ENCODE data around the gene RPGRIP1L.

RPGRIP1L gene

GRCh38 chr16:53601961-53602360 is 101.7 kb downstream of the RPGRIP1L start:
- no peaks in the 10 kb centered on the region for H3K9me3 ChIP-seq (ENCODE audit: control insufficient read depth, insufficient read depth, low read depth, low read length)
- no peaks in the 10 kb centered on the region for H3K4me1 ChIP-seq (ENCODE audit: control insufficient read depth, insufficient read depth, low read length)
- H3K27ac ChIP-seq (ENCODE audit: low read depth, low read length) = no peak overlapping the region

GRCh38 chr16:53600616-53601015 is 103.0 kb downstream of the RPGRIP1L start:
- H3K27ac ChIP-seq (ENCODE audit: low read depth, low read length) = no peak overlapping the region
- H3K4me1 ChIP-seq (ENCODE audit: control insufficient read depth, insufficient read depth, low read length) = no peaks in the 10 kb centered on the region
- H3K36me3 ChIP-seq (ENCODE audit: control insufficient read depth, insufficient read depth, low read length) = peaks cover 4% of the 10 kb centered on the region; the same call in 1 of the 2 replicates
- H3K9ac ChIP-seq (ENCODE audit: low read length) = no peak overlapping the region
- no peaks in the 10 kb centered on the region for H3K27me3 ChIP-seq (ENCODE audit: control insufficient read depth, insufficient read depth, low read length)
- H3K9me3 ChIP-seq (ENCODE audit: control insufficient read depth, insufficient read depth, low read depth, low read length) = no peaks in the 10 kb centered on the region
- H3K4me3 ChIP-seq (ENCODE audit: low read depth, low read length) = no peak overlapping the region

More at GRCh38 chr16:53601961-53602360, 101.7 kb downstream of the RPGRIP1L start:
- Histone ChIP-seq H3K36me3 (ENCODE audit: control insufficient read depth, insufficient read depth, low read length) (peaks cover 4% of the 10 kb centered on the region; the same call in 1 of the 2 replicates), H3K4me3 (ENCODE audit: low read depth, low read length) (no peak overlapping the region), H3K27me3 (ENCODE audit: control insufficient read depth, insufficient read depth, low read length) (no peaks in the 10 kb centered on the region), H3K9ac (ENCODE audit: low read length) (no peak overlapping the region)

- Histone ChIP-seq H3K36me3 (ENCODE audit: control insufficient read depth, insufficient read depth, low read length) (peaks cover 4% of the 10 kb centered on the region; the same call in 1 of the 2 replicates), H3K4me1 (ENCODE audit: control insufficient read depth, insufficient read depth, low read length) (no peaks in the 10 kb centered on the region), H3K9me3 (ENCODE audit: control insufficient read depth, insufficient read depth, low read depth, low read length) (no peaks in the 10 kb centered on the region), H3K27ac (ENCODE audit: low read depth, low read length) (no peak overlapping the region), H3K4me3 (ENCODE audit: low read depth, low read length) (no peak overlapping the region), H3K9ac (ENCODE audit: low read length) (no peak overlapping the region), H3K27me3 (ENCODE audit: control insufficient read depth, insufficient read depth, low read length) (no peaks in the 10 kb centered on the region)
Measured at GRCh38 chr16:53600126-53600525, 103.5 kb downstream of the RPGRIP1L start.

- Histone ChIP-seq H3K27me3 (ENCODE audit: control insufficient read depth, insufficient read depth, low read length) (no peaks in the 10 kb centered on the region), H3K36me3 (ENCODE audit: control insufficient read depth, insufficient read depth, low read length) (peaks cover 4% of the 10 kb centered on the region; the same call in 1 of the 2 replicates), H3K9ac (ENCODE audit: low read length) (no peak overlapping the region), H3K27ac (ENCODE audit: low read depth, low read length) (no peak overlapping the region), H3K4me1 (ENCODE audit: control insufficient read depth, insufficient read depth, low read length) (no peaks in the 10 kb centered on the region), H3K9me3 (ENCODE audit: control insufficient read depth, insufficient read depth, low read depth, low read length) (no peaks in the 10 kb centered on the region; the same call in 1 of the 2 replicates), H3K4me3 (ENCODE audit: low read depth, low read length) (no peak overlapping the region)
Measured at GRCh38 chr16:53599548-53599947, 104.1 kb downstream of the RPGRIP1L start.

GRCh38 chr16:53598511-53599275 is 105.0 kb downstream of the RPGRIP1L start:
- H3K27ac ChIP-seq (ENCODE audit: low read depth, low read length) = no peak overlapping the region
- H3K4me1 ChIP-seq (ENCODE audit: control insufficient read depth, insufficient read depth, low read length) = no peaks in the 10 kb centered on the region
- no peak overlapping the region for H3K9ac ChIP-seq (ENCODE audit: low read length)
- H3K27me3 ChIP-seq (ENCODE audit: control insufficient read depth, insufficient read depth, low read length) = no peaks in the 10 kb centered on the region
- H3K36me3 ChIP-seq (ENCODE audit: control insufficient read depth, insufficient read depth, low read length) = peaks cover 4% of the 10 kb centered on the region; the same call in 1 of the 2 replicates
- H3K4me3 ChIP-seq (ENCODE audit: low read depth, low read length) = no peak overlapping the region
- H3K9me3 ChIP-seq (ENCODE audit: control insufficient read depth, insufficient read depth, low read depth, low read length) = no peaks in the 10 kb centered on the region; the same call in 1 of the 2 replicates

GRCh38 chr16:53597776-53598175 is 105.9 kb downstream of the RPGRIP1L start:
- Histone ChIP-seq H3K27ac (ENCODE audit: low read depth, low read length) (no peak overlapping the region), H3K4me1 (ENCODE audit: control insufficient read depth, insufficient read depth, low read length) (no peaks in the 10 kb centered on the region), H3K4me3 (ENCODE audit: low read depth, low read length) (no peak overlapping the region), H3K27me3 (ENCODE audit: control insufficient read depth, insufficient read depth, low read length) (no peaks in the 10 kb centered on the region), H3K9me3 (ENCODE audit: control insufficient read depth, insufficient read depth, low read depth, low read length) (no peaks in the 10 kb centered on the region; the same call in 1 of the 2 replicates), H3K9ac (ENCODE audit: low read length) (no peak overlapping the region), H3K36me3 (ENCODE audit: control insufficient read depth, insufficient read depth, low read length) (peaks cover 4% of the 10 kb centered on the region; the same call in 1 of the 2 replicates)

- H3K9me3 ChIP-seq (ENCODE audit: control insufficient read depth, insufficient read depth, low read depth, low read length) = no peaks in the 10 kb centered on the region
Measured at GRCh38 chr16:53588081-53588648, 115.5 kb downstream of the RPGRIP1L start.

GRCh38 chr16:53583401-53583800 is 120.3 kb downstream of the RPGRIP1L start:
- H3K4me3 ChIP-seq (ENCODE audit: low read depth, low read length) = no peak overlapping the region
- no peaks in the 10 kb centered on the region for H3K27me3 ChIP-seq (ENCODE audit: control insufficient read depth, insufficient read depth, low read length)
- no peak overlapping the region for H3K9ac ChIP-seq (ENCODE audit: low read length)
- H3K27ac ChIP-seq (ENCODE audit: low read depth, low read length) = no peak overlapping the region
- no peaks in the 10 kb centered on the region for H3K36me3 ChIP-seq (ENCODE audit: control insufficient read depth, insufficient read depth, low read length)
- no peaks in the 10 kb centered on the region for H3K4me1 ChIP-seq (ENCODE audit: control insufficient read depth, insufficient read depth, low read length)
- no peaks in the 10 kb centered on the region for H3K9me3 ChIP-seq (ENCODE audit: control insufficient read depth, insufficient read depth, low read depth, low read length)

More at GRCh38 chr16:53588081-53588648, 115.5 kb downstream of the RPGRIP1L start:
- H3K4me3 ChIP-seq (ENCODE audit: low read depth, low read length) = no peak overlapping the region
- H3K27me3 ChIP-seq (ENCODE audit: control insufficient read depth, insufficient read depth, low read length) = no peaks in the 10 kb centered on the region
- no peaks in the 10 kb centered on the region for H3K4me1 ChIP-seq (ENCODE audit: control insufficient read depth, insufficient read depth, low read length)
- H3K27ac ChIP-seq (ENCODE audit: low read depth, low read length) = no peak overlapping the region
- no peaks in the 10 kb centered on the region for H3K36me3 ChIP-seq (ENCODE audit: control insufficient read depth, insufficient read depth, low read length)
- no peak overlapping the region for H3K9ac ChIP-seq (ENCODE audit: low read length)

- no peaks in the 10 kb centered on the region for H3K36me3 ChIP-seq (ENCODE audit: control insufficient read depth, insufficient read depth, low read length)
- H3K9ac ChIP-seq (ENCODE audit: low read length) = no peak overlapping the region
- no peaks in the 10 kb centered on the region for H3K4me1 ChIP-seq (ENCODE audit: control insufficient read depth, insufficient read depth, low read length)
- no peaks in the 10 kb centered on the region for H3K27me3 ChIP-seq (ENCODE audit: control insufficient read depth, insufficient read depth, low read length)
- no peaks in the 10 kb centered on the region for H3K9me3 ChIP-seq (ENCODE audit: control insufficient read depth, insufficient read depth, low read depth, low read length)
- H3K27ac ChIP-seq (ENCODE audit: low read depth, low read length) = no peak overlapping the region
- H3K4me3 ChIP-seq (ENCODE audit: low read depth, low read length) = no peak overlapping the region
Measured at GRCh38 chr16:53581784-53582183, 121.9 kb downstream of the RPGRIP1L start.

- H3K9ac ChIP-seq (ENCODE audit: low read length) = no peak overlapping the region
- H3K9me3 ChIP-seq (ENCODE audit: control insufficient read depth, insufficient read depth, low read depth, low read length) = no peaks in the 10 kb centered on the region
- no peaks in the 10 kb centered on the region for H3K4me1 ChIP-seq (ENCODE audit: control insufficient read depth, insufficient read depth, low read length)
- no peaks in the 10 kb centered on the region for H3K36me3 ChIP-seq (ENCODE audit: control insufficient read depth, insufficient read depth, low read length)
- H3K27me3 ChIP-seq (ENCODE audit: control insufficient read depth, insufficient read depth, low read length) = no peaks in the 10 kb centered on the region
- H3K27ac ChIP-seq (ENCODE audit: low read depth, low read length) = no peak overlapping the region
- H3K4me3 ChIP-seq (ENCODE audit: low read depth, low read length) = no peak overlapping the region
Measured at GRCh38 chr16:53580038-53580802, 123.4 kb downstream of the RPGRIP1L start.

GRCh38 chr16:53576904-53577303 is 126.8 kb downstream of the RPGRIP1L start:
- H3K9me3 ChIP-seq (ENCODE audit: control insufficient read depth, insufficient read depth, low read depth, low read length) = peaks cover 5% of the 10 kb centered on the region; the same call in 1 of the 2 replicates

More at GRCh38 chr16:53576904-53577303, 126.8 kb downstream of the RPGRIP1L start:
- no peaks in the 10 kb centered on the region for H3K36me3 ChIP-seq (ENCODE audit: control insufficient read depth, insufficient read depth, low read length)
- H3K27ac ChIP-seq (ENCODE audit: low read depth, low read length) = no peak overlapping the region
- H3K9ac ChIP-seq (ENCODE audit: low read length) = no peak overlapping the region
- H3K27me3 ChIP-seq (ENCODE audit: control insufficient read depth, insufficient read depth, low read length) = no peaks in the 10 kb centered on the region
- no peaks in the 10 kb centered on the region for H3K4me1 ChIP-seq (ENCODE audit: control insufficient read depth, insufficient read depth, low read length)
- H3K4me3 ChIP-seq (ENCODE audit: low read depth, low read length) = no peak overlapping the region

Measured in HUES6 (cell line).